ENCODE measurements around the gene FRAS1.
"Not testable (repeated sequence)": the region's sequence is repeated elsewhere in the genome, so short reads cannot be mapped to it uniquely, and the experiment has no call there.

GRCh38 chr4:78307263-78307662 is 250.1 kb downstream of the FRAS1 start:
- not testable (repeated sequence) for TF ChIP-seq CTCF, POLR2A (IDR thresholded peaks at IDR 0.05)

Data from Peyer's patch (tissue), 4 donors.